ENCODE results near the gene REC8.

DNA sequence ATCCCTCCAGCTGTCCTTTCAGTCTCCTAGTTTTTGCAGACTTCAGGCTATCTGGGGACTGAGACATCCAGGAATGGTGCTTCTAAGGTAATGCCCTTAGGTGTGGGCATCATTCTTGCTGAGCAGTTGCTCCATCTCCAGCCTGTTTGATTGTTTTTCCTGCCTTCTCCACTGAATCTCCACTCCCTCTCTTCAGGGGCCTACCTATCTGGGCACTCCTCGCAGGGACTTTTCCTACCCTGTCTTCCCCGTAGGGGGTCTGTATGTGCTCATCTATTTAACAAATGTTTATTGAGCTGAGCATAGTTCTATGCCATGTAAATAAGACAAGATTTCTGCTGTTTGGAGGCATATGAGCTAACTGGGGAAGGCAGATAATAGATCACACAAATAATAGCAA, 38.9 kb upstream of the REC8 start:
- TF ChIP-seq GATA2 (IDR thresholded peaks at IDR 0.05; ENCODE audit: low read depth, low read length): no peak
- no peak for TF ChIP-seq GATA3 (IDR thresholded peaks at IDR 0.05; ENCODE audit: low read depth, low read length)

Data from SH-SY5Y (cell line).